Lower leg skin (tissue), 3 donors: ENCODE data around the gene DOCK9.

Experiments
- POLR2A ChIP-seq, 2 donors: fragments of 450-650 bp; IDR thresholded peaks; one replicate each; pipeline ENCODE4 v1.6.1; 2016 to 2017; ENCODE audit warnings: antibody characterized with exemption in 2 of 2, mild to moderate bottlenecking in 1 of 2, moderate library complexity in 1 of 2
- TF ChIP-seq, protein P1 (sequence below), 3 donors: fragments of 450-650 bp; IDR thresholded peaks; one replicate each; pipeline ENCODE4 v1.5.1; 2016; ENCODE audit warnings: antibody characterized with exemption in 3 of 3, mild to moderate bottlenecking in 3 of 3, moderate library complexity in 2 of 3

DNA sequence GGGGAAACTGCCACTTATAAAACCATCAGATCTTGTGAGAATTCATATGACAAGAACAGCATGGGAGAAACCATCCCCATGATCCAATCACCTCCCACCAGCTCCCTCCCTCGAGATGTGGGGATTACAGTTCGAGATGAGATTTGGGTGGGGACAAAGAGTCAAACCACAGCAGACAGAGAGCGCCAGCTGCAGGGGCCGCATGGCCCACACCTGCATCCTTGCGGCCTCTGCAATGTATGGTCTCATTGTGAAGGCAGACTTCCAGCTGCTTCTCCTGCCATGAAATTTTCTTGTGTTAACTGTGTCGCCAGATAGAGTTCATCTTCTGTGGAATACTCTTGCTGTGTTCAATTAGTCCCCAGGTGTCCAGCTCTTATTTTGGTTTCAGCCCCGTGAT is 208.1 kb downstream of the DOCK9 start:
- TF ChIP-seq POLR2A (IDR thresholded peaks at IDR 0.05) = no peak
- TF ChIP-seq, protein P1, sequence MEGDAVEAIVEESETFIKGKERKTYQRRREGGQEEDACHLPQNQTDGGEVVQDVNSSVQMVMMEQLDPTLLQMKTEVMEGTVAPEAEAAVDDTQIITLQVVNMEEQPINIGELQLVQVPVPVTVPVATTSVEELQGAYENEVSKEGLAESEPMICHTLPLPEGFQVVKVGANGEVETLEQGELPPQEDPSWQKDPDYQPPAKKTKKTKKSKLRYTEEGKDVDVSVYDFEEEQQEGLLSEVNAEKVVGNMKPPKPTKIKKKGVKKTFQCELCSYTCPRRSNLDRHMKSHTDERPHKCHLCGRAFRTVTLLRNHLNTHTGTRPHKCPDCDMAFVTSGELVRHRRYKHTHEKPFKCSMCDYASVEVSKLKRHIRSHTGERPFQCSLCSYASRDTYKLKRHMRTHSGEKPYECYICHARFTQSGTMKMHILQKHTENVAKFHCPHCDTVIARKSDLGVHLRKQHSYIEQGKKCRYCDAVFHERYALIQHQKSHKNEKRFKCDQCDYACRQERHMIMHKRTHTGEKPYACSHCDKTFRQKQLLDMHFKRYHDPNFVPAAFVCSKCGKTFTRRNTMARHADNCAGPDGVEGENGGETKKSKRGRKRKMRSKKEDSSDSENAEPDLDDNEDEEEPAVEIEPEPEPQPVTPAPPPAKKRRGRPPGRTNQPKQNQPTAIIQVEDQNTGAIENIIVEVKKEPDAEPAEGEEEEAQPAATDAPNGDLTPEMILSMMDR (IDR thresholded peaks at IDR 0.05) = no peak
